HL-60 (cell line): ENCODE measurements around the gene ADIG.

Experiments
- DNase-seq, 2 experiments: peaks; one replicate each; pipeline ENCODE4 v3.0.0-alpha.2; 2010 to 2020; ENCODE audit warnings: low read depth in 1 of 2, low spot score in 1 of 2
- H3K27ac ChIP-seq: fragments of 250-450 bp; sonication (Bioruptor Pico); replicated peaks from 2 replicates; pipeline ENCODE4 v1.5.1; 2020; ENCODE audit warnings: mild to moderate bottlenecking, moderate library complexity
- H3K27me3 ChIP-seq: fragments of 250-450 bp; sonication (Bioruptor Pico); 2 replicates; pipeline ENCODE4 v1.5.1; 2021; ENCODE audit warnings: mild to moderate bottlenecking, moderate library complexity; ENCODE audit not compliant: insufficient read depth, poor library complexity, severe bottlenecking
- H3K4me3 ChIP-seq: replicated peaks from 2 replicates; pipeline ENCODE4 v1.5.1; 2011; ENCODE audit warnings: mild to moderate bottlenecking, control low read depth, low read length; ENCODE audit not compliant: insufficient read depth
- CTCF ChIP-seq: IDR thresholded peaks from one replicate; pipeline ENCODE4 v1.5.1; 2011; ENCODE audit warnings: low read length, control low read depth, inconsistent platforms; ENCODE audit not compliant: insufficient read depth
- GABPA ChIP-seq: IDR thresholded peaks from 2 replicates; pipeline ENCODE4 v1.6.1; 2012; ENCODE audit warnings: low read depth
- POLR2AphosphoS5 ChIP-seq: IDR thresholded peaks from 2 replicates; pipeline ENCODE4 v1.6.1; 2012; ENCODE audit warnings: low read depth
- SPI1 ChIP-seq: IDR thresholded peaks from 2 replicates; pipeline ENCODE4 v1.6.1; 2012; ENCODE audit warnings: low read depth, mild to moderate bottlenecking, borderline replicate concordance
- TF ChIP-seq, protein P1 (sequence below): IDR thresholded peaks from 2 replicates; pipeline ENCODE4 v1.6.1; 2012; ENCODE audit warnings: low read depth; ENCODE audit not compliant: insufficient replicate concordance

ADIG gene

GRCh38 chr20:38550274-38550673 is 30.7 kb upstream of the ADIG start:
- no peak for TF ChIP-seq GABPA
- no peak for TF ChIP-seq POLR2AphosphoS5
- TF ChIP-seq CTCF = no peak
- no peak for TF ChIP-seq SPI1
- TF ChIP-seq, protein P1, sequence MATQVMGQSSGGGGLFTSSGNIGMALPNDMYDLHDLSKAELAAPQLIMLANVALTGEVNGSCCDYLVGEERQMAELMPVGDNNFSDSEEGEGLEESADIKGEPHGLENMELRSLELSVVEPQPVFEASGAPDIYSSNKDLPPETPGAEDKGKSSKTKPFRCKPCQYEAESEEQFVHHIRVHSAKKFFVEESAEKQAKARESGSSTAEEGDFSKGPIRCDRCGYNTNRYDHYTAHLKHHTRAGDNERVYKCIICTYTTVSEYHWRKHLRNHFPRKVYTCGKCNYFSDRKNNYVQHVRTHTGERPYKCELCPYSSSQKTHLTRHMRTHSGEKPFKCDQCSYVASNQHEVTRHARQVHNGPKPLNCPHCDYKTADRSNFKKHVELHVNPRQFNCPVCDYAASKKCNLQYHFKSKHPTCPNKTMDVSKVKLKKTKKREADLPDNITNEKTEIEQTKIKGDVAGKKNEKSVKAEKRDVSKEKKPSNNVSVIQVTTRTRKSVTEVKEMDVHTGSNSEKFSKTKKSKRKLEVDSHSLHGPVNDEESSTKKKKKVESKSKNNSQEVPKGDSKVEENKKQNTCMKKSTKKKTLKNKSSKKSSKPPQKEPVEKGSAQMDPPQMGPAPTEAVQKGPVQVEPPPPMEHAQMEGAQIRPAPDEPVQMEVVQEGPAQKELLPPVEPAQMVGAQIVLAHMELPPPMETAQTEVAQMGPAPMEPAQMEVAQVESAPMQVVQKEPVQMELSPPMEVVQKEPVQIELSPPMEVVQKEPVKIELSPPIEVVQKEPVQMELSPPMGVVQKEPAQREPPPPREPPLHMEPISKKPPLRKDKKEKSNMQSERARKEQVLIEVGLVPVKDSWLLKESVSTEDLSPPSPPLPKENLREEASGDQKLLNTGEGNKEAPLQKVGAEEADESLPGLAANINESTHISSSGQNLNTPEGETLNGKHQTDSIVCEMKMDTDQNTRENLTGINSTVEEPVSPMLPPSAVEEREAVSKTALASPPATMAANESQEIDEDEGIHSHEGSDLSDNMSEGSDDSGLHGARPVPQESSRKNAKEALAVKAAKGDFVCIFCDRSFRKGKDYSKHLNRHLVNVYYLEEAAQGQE = no peak
- Histone ChIP-seq H3K27ac (no peak overlapping the region), H3K4me3 (no peak overlapping the region), H3K27me3 (no peaks in the 10 kb centered on the region)
- no peak for DNase-seq

DNA sequence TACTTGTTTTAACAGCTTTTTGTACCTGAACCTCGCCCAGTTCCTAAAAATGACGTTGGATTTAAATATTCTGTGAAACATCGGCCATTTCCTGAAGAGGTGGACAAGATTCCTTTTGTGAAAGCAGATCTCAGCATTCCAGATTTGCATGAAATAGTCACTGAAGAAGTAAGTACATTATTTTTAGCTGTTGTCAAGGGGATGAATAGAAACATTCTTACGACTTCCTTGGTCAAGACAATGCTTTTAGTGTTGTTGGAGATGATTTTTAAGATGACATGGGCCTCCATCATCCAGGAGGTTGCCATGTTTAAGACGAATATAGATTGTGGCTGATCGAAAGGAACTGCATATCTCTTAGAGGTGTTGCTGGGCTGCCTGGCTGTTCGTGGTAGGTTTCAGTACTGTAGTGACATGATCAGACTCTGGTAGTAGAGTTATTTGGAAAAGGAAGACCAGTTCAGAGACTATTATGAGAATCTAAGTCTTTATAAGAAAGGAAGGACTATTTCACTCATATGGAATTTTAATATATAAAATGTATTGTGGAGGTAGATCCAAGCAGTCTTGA is 29.9 kb upstream of the ADIG start:
- no peak for TF ChIP-seq GABPA
- no peak for TF ChIP-seq SPI1
- Histone ChIP-seq H3K4me3 (no peak overlapping the region), H3K27me3 (no peaks in the 10 kb centered on the region), H3K27ac (no peak overlapping the region)
- DNase-seq = no peak

- TF ChIP-seq GABPA = no peak
- no peak for TF ChIP-seq SPI1
- TF ChIP-seq POLR2AphosphoS5 = no peak
- TF ChIP-seq, protein P1 = no peak
- no peak for TF ChIP-seq CTCF
Observed at GRCh38 chr20:38554986-38555385, 26.0 kb upstream of the ADIG start.

DNA sequence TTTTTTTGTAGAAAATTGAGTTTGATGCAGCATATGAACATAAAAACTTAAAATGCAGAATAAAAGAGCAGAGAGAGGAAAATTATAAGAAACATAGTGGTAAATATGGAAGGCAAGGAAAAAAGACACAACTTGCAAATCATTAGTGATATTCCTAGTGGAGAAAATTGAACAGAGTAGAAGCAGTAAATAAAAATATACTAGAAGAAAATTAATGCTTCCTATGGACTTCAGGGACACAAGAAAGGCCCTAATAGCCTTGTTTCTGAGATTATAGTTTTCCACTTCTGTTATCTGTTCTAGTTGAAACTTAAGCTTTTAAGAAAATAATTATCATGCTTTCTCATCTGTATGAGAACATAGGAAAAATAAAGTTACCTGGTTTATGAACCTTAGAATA is 25.6 kb upstream of the ADIG start:
- TF ChIP-seq SPI1 (no peak), CTCF (no peak), POLR2AphosphoS5 (no peak), GABPA (no peak)
- TF ChIP-seq, protein P1 = no peak
- DNase-seq = no peak
- Histone ChIP-seq H3K27ac (no peak overlapping the region), H3K4me3 (no peak overlapping the region), H3K27me3 (no peaks in the 10 kb centered on the region)

More at GRCh38 chr20:38554986-38555385, 26.0 kb upstream of the ADIG start:
- no peak overlapping the region for H3K4me3 ChIP-seq
- no peak for DNase-seq
- H3K27ac ChIP-seq = no peak overlapping the region
- no peaks in the 10 kb centered on the region for H3K27me3 ChIP-seq
